ENCODE measurements around the gene FBXL7. TPM values are rescaled to one million over a fixed set of nuclear protein-coding genes. Genes with fewer than 3 reads are reported as not detected.

Gene FBXL7
- total RNA-seq, 1 donor from 2014 or later: 70.7 TPM

DNA sequence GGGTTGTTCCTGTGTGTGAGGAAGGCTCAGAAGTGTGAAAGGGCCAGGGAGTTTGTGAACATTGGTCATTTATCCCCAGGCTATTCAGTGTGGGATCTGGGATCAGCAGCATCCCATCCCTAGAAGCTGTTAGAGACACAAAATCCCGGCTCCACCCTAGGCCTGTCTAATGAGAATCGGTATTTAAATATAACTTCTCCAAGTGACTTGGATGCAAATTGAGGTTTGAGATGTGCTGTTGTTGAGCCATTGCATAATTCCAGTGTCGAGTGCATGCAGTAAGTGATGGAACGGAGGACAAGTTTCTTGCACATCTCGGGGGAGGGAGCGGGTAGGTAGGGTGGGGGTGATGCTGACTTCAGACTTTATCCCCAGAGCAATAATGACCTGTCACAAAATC, 138.3 kb downstream of the FBXL7 start:
- Mint-ChIP-seq H3K27ac (no peak overlapping the region), H3K36me3 (peaks cover 31% of the 10 kb centered on the region), H3K4me3 (no peak overlapping the region), H3K4me1 (peaks cover 12% of the 10 kb centered on the region), H3K9me3 (peaks cover 8% of the 10 kb centered on the region), H3K27me3 (ENCODE audit: low read depth) (no peaks in the 10 kb centered on the region)
- no peak for DNase-seq (ENCODE audit: low spot score in 2 of 2, unreplicated experiment in 2 of 2)
- TF ChIP-seq, protein P1, sequence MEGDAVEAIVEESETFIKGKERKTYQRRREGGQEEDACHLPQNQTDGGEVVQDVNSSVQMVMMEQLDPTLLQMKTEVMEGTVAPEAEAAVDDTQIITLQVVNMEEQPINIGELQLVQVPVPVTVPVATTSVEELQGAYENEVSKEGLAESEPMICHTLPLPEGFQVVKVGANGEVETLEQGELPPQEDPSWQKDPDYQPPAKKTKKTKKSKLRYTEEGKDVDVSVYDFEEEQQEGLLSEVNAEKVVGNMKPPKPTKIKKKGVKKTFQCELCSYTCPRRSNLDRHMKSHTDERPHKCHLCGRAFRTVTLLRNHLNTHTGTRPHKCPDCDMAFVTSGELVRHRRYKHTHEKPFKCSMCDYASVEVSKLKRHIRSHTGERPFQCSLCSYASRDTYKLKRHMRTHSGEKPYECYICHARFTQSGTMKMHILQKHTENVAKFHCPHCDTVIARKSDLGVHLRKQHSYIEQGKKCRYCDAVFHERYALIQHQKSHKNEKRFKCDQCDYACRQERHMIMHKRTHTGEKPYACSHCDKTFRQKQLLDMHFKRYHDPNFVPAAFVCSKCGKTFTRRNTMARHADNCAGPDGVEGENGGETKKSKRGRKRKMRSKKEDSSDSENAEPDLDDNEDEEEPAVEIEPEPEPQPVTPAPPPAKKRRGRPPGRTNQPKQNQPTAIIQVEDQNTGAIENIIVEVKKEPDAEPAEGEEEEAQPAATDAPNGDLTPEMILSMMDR (IDR thresholded peaks at IDR 0.05; ENCODE audit: unreplicated experiment): no peak

DNA sequence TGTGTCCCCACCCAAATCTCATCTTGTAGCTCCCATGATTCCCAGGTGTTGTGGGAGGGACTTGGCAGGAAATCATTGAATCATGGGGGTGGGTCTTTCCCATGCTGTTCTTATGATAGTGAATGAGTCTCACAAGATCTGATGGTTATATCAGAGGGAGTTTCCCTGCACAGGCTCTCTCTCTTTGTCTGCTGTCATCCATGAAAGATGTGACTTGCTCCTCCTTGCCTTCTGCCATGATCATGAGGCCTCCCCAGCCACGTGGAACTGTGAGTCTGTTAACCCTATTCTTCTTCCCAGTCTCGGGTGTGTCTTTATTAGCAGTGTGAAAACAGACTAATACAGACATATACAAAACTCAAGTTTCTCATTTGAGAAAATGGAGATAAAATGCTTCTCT, 139.3 kb downstream of the FBXL7 start:
- DNase-seq (ENCODE audit: low spot score in 2 of 2, unreplicated experiment in 2 of 2): no peak
- Mint-ChIP-seq H3K4me3 (no peak overlapping the region), H3K4me1 (peaks cover 18% of the 10 kb centered on the region), H3K27ac (no peak overlapping the region), H3K36me3 (peaks cover 29% of the 10 kb centered on the region), H3K9me3 (peaks cover 8% of the 10 kb centered on the region), H3K27me3 (ENCODE audit: low read depth) (no peaks in the 10 kb centered on the region)
- TF ChIP-seq, protein P1 (IDR thresholded peaks at IDR 0.05; ENCODE audit: unreplicated experiment): no peak

DNA sequence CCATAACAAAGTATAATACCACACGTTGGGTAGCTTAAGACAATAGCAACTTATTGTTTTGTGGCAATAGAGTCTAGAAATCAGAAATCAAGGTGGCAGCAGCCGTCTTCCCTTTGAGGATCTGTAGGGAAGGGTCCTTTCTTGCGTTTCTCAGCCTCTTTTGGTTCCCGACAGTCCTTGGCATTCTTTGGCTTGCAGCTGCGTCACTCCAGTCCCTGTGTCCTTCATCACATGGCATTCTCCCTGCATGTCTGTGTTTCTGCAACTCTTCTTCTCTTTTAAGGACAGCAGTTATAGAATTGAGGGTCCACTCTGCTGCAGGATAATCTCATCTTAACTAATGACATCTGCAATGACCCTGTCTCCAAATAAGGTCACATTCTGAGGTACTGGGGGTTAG, 140.1 kb downstream of the FBXL7 start:
- DNase-seq (ENCODE audit: low spot score in 2 of 2, unreplicated experiment in 2 of 2): no peak
- Mint-ChIP-seq H3K36me3 (peaks cover 25% of the 10 kb centered on the region), H3K4me3 (no peak overlapping the region), H3K27ac (no peak overlapping the region), H3K27me3 (ENCODE audit: low read depth) (no peaks in the 10 kb centered on the region), H3K4me1 (peaks cover 20% of the 10 kb centered on the region), H3K9me3 (peaks cover 8% of the 10 kb centered on the region)
- TF ChIP-seq, protein P1 (IDR thresholded peaks at IDR 0.05; ENCODE audit: unreplicated experiment): no peak

DNA sequence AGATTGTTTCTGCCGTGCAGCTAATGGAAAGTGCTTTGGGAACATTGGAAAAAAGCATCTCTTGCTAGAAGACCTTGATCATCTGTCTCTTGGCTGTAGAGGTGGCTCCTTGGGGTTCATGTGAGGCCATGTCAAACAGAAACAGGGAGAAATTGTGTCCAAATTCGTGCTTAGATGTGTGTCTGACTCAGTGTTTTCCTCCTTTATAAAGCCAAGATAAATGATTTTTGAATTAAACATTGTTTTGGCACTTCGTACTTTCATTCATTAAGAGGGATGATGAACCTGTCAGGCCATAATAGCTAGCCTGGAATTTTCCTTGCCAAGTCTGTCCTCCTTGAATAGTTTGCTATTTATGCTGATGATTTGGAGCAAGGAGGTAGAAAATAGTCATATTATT, 143.8 kb downstream of the FBXL7 start:
- H3K4me1 Mint-ChIP-seq: peaks cover 24% of the 10 kb centered on the region
- H3K27me3 Mint-ChIP-seq (ENCODE audit: low read depth): no peaks in the 10 kb centered on the region
- peaks cover 20% of the 10 kb centered on the region for H3K36me3 Mint-ChIP-seq
- DNase-seq (ENCODE audit: low spot score in 2 of 2, unreplicated experiment in 2 of 2): no peak
- H3K9me3 Mint-ChIP-seq: peaks cover 8% of the 10 kb centered on the region
- TF ChIP-seq, protein P1 (IDR thresholded peaks at IDR 0.05; ENCODE audit: unreplicated experiment): no peak
- no peak overlapping the region for H3K27ac Mint-ChIP-seq
- H3K4me3 Mint-ChIP-seq: no peak overlapping the region

DNA sequence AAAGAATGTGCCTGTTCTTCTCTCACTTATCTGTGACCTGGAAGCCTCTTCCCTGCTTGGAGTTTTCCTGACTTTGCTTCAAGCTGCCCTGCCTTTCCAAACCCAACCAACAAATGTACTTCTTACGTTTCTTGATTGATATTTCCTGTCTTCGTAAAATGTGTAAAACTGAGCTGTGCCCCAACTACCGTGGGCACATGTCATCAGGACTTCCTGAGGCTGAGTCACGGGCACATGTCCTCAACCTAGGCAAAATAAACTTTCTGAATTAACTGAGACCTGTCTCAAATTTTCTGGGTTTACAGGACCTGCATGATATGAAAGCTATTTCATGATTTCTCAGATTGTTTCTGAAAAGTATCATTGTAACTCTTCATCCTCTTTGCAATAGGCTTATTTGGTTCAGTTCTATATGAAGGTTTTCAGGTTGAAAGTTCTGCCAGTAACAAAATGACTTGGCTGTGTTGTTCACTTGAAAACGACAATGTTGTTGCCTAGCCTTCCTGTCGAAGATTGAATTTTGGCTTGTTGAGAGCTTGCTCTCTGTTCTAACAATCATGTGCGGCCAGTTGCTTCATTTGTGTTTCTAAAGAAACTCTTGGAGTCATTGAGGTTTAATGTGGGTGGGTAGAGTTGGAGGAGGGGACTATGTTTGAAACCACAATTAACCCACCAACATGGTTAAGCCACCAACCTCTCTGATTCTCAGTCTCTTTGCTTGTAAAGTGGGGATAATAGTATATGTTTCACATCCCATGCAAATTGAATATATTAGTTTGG, 145.6 kb downstream of the FBXL7 start:
- Mint-ChIP-seq H3K4me3 (no peak overlapping the region), H3K36me3 (peaks cover 10% of the 10 kb centered on the region), H3K27ac (peak overlapping the region; percentile 8), H3K4me1 (peaks cover 22% of the 10 kb centered on the region), H3K27me3 (ENCODE audit: low read depth) (no peaks in the 10 kb centered on the region), H3K9me3 (peaks cover 2% of the 10 kb centered on the region)
- no peak for DNase-seq (ENCODE audit: low spot score in 2 of 2, unreplicated experiment in 2 of 2)
- TF ChIP-seq, protein P1 (IDR thresholded peaks at IDR 0.05; ENCODE audit: unreplicated experiment): no peak

Measured in mesothelial cell of epicardium (in vitro differentiated cells).